NK-92 (cell line): ENCODE measurements around the gene ZNF654.
"Not testable (repeated sequence)": the region's sequence is repeated elsewhere in the genome, so short reads cannot be mapped to it uniquely, and the experiment has no call there.

Experiments
- DNase-seq: peaks from one replicate; lab custom pipeline; 2025; ENCODE audit not compliant: unreplicated experiment; lab: John Stamatoyannopoulos, UW

The ZNF654 gene

DNA sequence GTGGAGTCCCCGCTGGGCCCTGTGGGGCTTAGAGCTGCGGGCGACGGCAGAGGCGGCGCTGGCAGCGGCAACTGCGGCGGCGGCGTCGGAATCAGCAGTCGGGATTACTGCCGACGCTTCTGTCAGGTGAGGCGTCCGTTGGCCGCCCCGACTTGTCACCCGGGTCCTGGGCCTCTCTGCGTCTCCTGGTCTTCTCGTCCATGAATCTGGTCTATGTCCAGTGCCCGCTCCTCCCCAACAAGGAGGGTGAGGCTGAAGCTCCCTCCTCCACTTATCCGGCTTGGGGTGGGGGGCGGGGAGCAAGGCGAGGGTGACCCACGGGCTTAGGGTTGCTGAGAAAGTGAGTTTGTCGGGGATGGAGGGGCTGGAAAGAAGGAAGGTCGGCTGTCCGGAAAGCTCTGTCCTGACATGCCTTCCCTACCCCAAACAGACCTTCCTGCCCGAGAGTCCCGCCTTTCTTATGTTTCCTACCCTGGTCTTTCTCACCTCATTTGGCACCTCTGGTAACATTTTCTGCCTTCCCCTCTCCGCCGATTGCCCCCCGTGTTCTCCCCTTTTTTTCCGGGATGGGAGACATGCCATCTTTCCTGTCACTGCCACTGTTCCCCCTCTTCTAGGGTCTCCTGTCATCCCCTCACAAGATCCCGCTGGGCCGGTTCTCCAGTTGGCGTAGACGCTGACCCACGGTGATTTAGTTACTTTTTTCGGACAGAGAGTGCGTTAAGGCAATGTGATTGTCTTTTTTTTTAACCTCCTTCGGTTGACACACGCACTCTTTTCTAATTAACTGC lies 520 bp downstream of the ZNF654 start:
- DNase-seq: no peak

- DNase-seq: no peak
These were observed 2.7 kb downstream of the ZNF654 start for GRCh38 chr3:88061746-88062145.

DNA sequence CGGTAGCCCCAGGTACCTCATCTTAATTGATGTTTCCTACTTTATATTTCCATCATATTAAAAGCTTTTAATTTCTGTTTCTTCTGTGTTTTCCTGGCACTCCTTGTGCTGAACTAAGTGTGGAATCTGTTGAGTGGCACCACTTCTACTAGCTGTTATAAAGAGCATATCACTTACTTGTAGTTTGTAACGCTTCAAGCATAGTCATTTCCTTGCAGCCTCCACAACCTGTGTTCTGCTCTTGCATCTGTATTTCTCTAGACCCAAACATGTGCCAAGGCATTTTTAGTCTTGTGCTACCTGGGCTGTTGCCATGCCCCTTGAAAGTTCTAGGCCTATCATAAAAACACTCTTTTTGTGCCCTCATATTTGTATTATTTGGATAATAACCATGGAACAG lies 16.0 kb downstream of the ZNF654 start:
- DNase-seq: no peak

GRCh38 chr3:88075497-88075896 lies 16.4 kb downstream of the ZNF654 start:
- no peak for DNase-seq

- DNase-seq: no peak
These were observed 17.7 kb downstream of the ZNF654 start for GRCh38 chr3:88076712-88077111.

DNA sequence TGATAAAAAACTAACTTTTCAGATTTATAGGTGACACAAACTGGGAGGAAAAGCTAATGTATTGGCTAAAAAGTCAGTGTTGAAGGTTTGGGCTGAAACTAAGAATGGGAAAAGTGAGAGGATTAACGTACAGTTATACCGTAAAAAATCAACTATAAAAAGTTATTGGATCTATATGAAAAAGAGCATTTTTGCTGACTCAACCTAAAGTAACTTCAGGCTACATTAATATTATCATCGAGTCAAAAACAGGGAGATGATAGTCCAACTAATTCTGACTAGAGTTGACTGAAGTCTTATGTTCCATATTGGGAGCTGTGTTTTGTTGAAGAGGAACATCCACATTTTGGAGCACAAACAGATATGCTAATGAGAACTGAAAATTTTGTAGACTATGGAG lies 19.9 kb downstream of the ZNF654 start:
- DNase-seq: no peak

DNA sequence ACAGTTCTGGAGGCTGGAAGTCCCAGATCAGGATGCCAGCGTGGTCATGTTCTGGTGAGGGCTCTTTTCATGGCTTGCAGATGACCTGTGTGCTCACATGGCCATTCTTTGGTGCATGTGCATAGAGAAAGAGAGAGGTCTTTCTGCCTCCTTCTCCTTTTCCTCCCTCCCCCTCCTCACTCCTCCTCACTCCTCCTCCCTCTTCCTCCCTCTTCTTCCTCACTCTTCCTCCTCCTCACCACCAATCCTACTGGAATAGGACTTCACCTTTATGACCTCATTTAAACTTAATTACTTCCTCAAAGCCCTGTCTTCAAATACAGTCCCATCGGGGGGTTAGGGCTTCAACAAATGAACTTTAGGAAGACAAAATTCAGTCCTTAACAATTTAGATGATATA lies 23.8 kb downstream of the ZNF654 start:
- no peak for DNase-seq

- no peak for DNase-seq
These were observed 25.0 kb downstream of the ZNF654 start for GRCh38 chr3:88084097-88084501.

- no peak for DNase-seq
These were observed 31.6 kb downstream of the ZNF654 start for GRCh38 chr3:88090681-88091080.

GRCh38 chr3:88092270-88092669 lies 33.2 kb downstream of the ZNF654 start:
- no peak for DNase-seq

DNA sequence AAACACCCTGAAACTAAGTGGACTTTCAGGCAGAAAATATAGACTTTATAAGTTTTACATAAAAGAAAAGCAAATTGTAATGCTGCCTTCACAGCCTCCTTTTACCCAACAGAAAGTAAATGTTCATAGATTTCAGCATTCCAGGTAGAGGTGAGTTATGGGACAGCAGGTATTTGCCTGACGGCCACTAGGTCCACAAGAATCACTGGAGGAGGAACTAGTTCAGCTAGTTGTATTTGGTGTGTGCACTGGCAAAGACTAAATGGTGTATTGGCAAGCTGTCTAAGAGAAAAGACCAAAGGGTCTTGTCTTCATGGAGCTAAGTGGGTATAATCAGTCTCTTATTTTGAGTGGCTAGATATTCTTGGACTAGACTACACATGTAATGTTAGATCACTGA lies 34.2 kb downstream of the ZNF654 start:
- DNase-seq: no peak

GRCh38 chr3:88101142-88101541 lies 42.1 kb downstream of the ZNF654 start:
- DNase-seq: no peak

DNA sequence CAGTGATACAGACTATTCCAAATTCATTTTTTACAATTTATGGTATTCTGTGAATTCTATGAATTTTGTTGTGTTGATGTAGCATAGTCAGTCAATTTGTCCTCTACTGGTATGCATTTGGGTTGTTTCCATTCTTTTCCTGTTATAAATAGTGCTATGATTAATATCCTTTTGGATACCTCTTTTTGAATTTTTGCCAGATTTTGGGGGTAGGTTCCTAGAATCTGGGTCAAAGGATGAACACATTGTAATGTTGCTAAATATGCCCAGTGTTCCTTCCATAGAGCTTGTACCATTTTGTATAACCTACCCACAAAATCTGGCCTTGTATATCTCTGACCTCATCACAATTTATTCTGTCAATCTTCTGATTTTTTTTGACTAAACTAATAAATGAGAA lies 46.3 kb downstream of the ZNF654 start:
- no peak for DNase-seq

GRCh38 chr3:88112289-88112688 lies 53.2 kb downstream of the ZNF654 start:
- DNase-seq: no peak

- DNase-seq: no peak
These were observed 54.5 kb downstream of the ZNF654 start for GRCh38 chr3:88113311-88114162.

DNA sequence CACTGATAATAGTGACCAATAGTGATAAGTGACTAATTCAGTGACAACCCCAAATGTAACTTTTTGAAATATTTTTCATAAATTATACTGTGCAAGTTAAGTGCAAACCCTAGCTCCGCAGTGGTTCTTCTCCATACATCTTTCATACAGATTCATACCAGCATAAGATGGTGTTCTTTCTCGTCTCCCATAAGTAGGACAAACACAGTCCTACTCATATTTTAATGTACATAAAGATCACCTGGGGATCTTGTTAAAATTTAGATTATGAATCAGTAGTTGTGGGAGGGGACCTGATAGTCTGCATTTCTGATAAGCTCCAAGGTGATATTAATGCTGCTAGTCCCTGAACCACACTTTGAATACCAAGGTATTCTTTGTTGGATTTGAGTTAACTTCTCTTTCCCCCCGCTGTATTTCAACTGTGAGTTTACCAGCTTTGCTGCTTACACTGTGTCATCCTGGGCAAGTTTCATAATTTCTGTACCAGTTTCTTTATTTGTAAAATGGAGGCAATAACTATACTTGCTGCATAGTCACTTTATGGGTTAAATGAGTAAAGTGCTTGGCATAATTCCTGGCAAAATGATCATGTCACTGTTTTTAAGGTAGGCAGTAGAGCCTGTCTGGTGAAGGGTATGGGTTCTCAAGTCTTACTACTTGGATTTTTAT lies 56.0 kb downstream of the ZNF654 start:
- no peak for DNase-seq

DNA sequence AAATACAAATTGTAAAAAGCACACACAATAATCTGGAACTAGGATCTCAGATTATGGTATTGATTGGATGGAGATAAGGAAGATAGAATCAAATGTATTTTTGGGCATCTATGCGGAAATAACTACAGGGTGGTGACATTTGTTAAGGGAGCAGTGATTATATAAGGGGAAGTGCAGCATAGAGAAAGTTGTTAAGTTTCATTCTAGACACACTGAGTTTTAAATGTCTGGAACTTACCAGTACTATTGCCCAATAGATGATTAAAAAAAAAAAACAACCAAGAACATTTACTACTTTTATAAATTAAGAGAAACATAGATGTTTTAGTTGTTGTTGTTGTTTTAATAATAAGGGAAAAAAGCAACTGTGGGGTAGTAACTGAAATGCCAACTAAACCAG lies 58.6 kb downstream of the ZNF654 start:
- no peak for DNase-seq

- not testable (repeated sequence) for DNase-seq
These were observed 59.5 kb downstream of the ZNF654 start for GRCh38 chr3:88118603-88119002.

GRCh38 chr3:88123526-88123925 lies 64.5 kb downstream of the ZNF654 start:
- no peak for DNase-seq

DNA sequence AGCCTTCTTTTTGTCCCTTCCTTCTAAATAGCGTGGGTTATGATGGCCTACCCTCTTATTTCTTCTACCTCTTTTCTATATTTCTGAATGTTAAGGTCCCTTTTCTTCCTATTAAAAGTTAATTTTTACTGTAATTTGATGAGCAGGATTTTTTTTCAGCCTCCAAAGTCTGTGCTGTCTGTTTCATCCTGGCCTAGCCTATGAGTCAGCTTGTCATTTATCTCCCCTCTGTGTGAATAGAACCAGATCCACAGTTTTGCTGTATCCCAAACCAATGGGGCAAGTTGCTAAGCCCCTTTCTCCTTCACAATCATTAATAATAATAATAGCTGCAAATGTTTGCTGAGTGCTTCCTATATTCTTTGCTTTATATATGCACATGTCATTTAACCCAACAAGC lies 72.6 kb downstream of the ZNF654 start:
- no peak for DNase-seq

DNA sequence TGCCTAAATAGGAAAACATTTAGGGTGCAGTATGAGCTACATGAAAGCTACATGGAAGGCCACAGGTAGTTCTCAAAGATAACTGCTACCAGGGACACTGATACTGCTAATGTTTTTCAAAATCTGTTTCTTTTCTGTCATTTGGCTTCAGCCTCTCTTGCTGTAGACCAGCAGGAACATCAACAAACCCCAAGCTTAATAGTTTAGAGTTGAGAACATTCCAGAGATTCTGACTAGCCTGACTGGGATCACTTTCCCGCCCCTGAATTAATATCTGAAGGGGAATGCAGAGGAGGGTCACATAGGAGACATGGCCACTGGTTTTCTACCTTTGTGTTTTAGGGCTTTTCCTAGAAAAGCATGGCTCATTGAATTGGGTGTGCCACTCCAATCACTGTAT lies 73.8 kb downstream of the ZNF654 start:
- DNase-seq: no peak
